ENCODE measurements around the gene IGSF9B.
A peak's percentile ranks its signal among the peaks of the same experiment; 100 is the strongest.

IGSF9B gene

GRCh38 chr11:133985981-133986944 lies 29.5 kb upstream of the IGSF9B start:
- DNase-seq (ENCODE audit: low spot score): no peak

- DNase-seq (ENCODE audit: low spot score): no peak
Measured at GRCh38 chr11:133984828-133985227, 28.1 kb upstream of the IGSF9B start.

- DNase-seq (ENCODE audit: low spot score): no peak
Measured at GRCh38 chr11:133983660-133984316, 27.0 kb upstream of the IGSF9B start.

GRCh38 chr11:133982876-133983275 lies 26.1 kb upstream of the IGSF9B start:
- DNase-seq (ENCODE audit: low spot score): no peak

- no peak for DNase-seq (ENCODE audit: low spot score)
Measured at GRCh38 chr11:133982151-133982550, 25.4 kb upstream of the IGSF9B start.

- DNase-seq (ENCODE audit: low spot score): no peak
Measured at GRCh38 chr11:133981156-133981555, 24.4 kb upstream of the IGSF9B start.

GRCh38 chr11:133980665-133981064 lies 23.9 kb upstream of the IGSF9B start:
- no peak for DNase-seq (ENCODE audit: low spot score)

GRCh38 chr11:133978794-133979193 lies 22.0 kb upstream of the IGSF9B start:
- no peak for DNase-seq (ENCODE audit: low spot score)

GRCh38 chr11:133977067-133977677 lies 20.4 kb upstream of the IGSF9B start:
- DNase-seq (ENCODE audit: low spot score): no peak

GRCh38 chr11:133975488-133975849 lies 18.7 kb upstream of the IGSF9B start:
- DNase-seq (ENCODE audit: low spot score): no peak

- no peak for DNase-seq (ENCODE audit: low spot score)
Measured at GRCh38 chr11:133974836-133975487, 18.2 kb upstream of the IGSF9B start.

GRCh38 chr11:133971881-133972280 lies 15.1 kb upstream of the IGSF9B start:
- DNase-seq (ENCODE audit: low spot score): no peak

- DNase-seq (ENCODE audit: low spot score): no peak
Measured at GRCh38 chr11:133969112-133969511, 12.3 kb upstream of the IGSF9B start.

GRCh38 chr11:133968300-133968699 lies 11.5 kb upstream of the IGSF9B start:
- no peak for DNase-seq (ENCODE audit: low spot score)

GRCh38 chr11:133967599-133968238 lies 11.0 kb upstream of the IGSF9B start:
- DNase-seq (ENCODE audit: low spot score): no peak

- DNase-seq (ENCODE audit: low spot score): peak; percentile 56
Measured at GRCh38 chr11:133966921-133967598, 10.3 kb upstream of the IGSF9B start.

- no peak for DNase-seq (ENCODE audit: low spot score)
Measured at GRCh38 chr11:133966172-133966651, 9.4 kb upstream of the IGSF9B start.

GRCh38 chr11:133965031-133965601 lies 8.3 kb upstream of the IGSF9B start:
- no peak for DNase-seq (ENCODE audit: low spot score)

- no peak for DNase-seq (ENCODE audit: low spot score)
Measured at GRCh38 chr11:133964356-133964755, 7.6 kb upstream of the IGSF9B start.

GRCh38 chr11:133961890-133962289 lies 5.1 kb upstream of the IGSF9B start:
- DNase-seq (ENCODE audit: low spot score): no peak

- no peak for DNase-seq (ENCODE audit: low spot score)
Measured at GRCh38 chr11:133957900-133958299, 1.1 kb upstream of the IGSF9B start.

Measured in CD4-positive, alpha-beta T cell treated with Interleukin-15 for 4 hours (primary cell).